DND-41 (cell line): ENCODE data around the gene AK5.

Source experiments
- ATAC-seq: fragments of 200-7000 bp; cut with Tn5 transposase; 3 replicates; pipeline ENCODE4 v1.9.1; 2021; ENCODE audit warnings: low read depth; ENCODE audit not compliant: insufficient read depth
- DNase-seq: peaks from one replicate; pipeline ENCODE4 v3.0.0-alpha.2; 2020
- H2AFZ ChIP-seq: 2 replicates; pipeline ENCODE4 v1.6.0; 2012; ENCODE audit warnings: low read depth, low read length
- H3K27ac ChIP-seq: 2 replicates; pipeline ENCODE4 v1.5.1; 2012; ENCODE audit warnings: low read length, inconsistent platforms
- H3K27me3 ChIP-seq: fragments of 200-600 bp; sonication (generic); 2 replicates; pipeline ENCODE4 v1.6.0; 2012; ENCODE audit warnings: low read length, mild to moderate bottlenecking, inconsistent platforms; ENCODE audit not compliant: insufficient read depth, poor library complexity
- H3K36me3 ChIP-seq: 2 replicates; pipeline ENCODE4 v1.5.1; 2012; ENCODE audit warnings: low read length, inconsistent platforms; ENCODE audit not compliant: insufficient read depth
- H3K4me1 ChIP-seq: 2 replicates; pipeline ENCODE4 v1.5.1; 2012; ENCODE audit warnings: mild to moderate bottlenecking, low read length; ENCODE audit not compliant: insufficient read depth
- H3K4me2 ChIP-seq: 2 replicates; pipeline ENCODE4 v1.6.0; 2012; ENCODE audit warnings: mild to moderate bottlenecking, moderate library complexity, low read length, inconsistent platforms; ENCODE audit not compliant: insufficient read depth
- H3K4me3 ChIP-seq, 2 experiments: fragments of 200-600 bp in 1 of 2; shearing (Covaris generic) in 1 of 2; 2 replicates each; pipeline ENCODE4 v1.5.1; 2012 to 2016; ENCODE audit warnings: inconsistent platforms in 2 of 2, low read length in 2 of 2, mild to moderate bottlenecking in 2 of 2, low read depth in 1 of 2, moderate library complexity in 1 of 2
- H3K79me2 ChIP-seq: 2 replicates; pipeline ENCODE4 v1.6.0; 2012; ENCODE audit warnings: low read length, inconsistent platforms; ENCODE audit not compliant: insufficient read depth
- H3K9ac ChIP-seq: 2 replicates; pipeline ENCODE4 v1.6.0; 2012; ENCODE audit warnings: low read depth, mild to moderate bottlenecking, inconsistent platforms, low read length, moderate library complexity
- H3K9me3 ChIP-seq: 2 replicates; pipeline ENCODE4 v1.5.1; 2012; ENCODE audit warnings: low read length, moderate library complexity, mild to moderate bottlenecking, inconsistent platforms; ENCODE audit not compliant: insufficient read depth, severe bottlenecking
- H4K20me1 ChIP-seq: 2 replicates; pipeline ENCODE4 v1.6.0; 2012; ENCODE audit warnings: low read length; ENCODE audit not compliant: insufficient read depth
- CTCF ChIP-seq: IDR thresholded peaks from 2 replicates; pipeline ENCODE4 v1.5.1; 2012; ENCODE audit warnings: borderline replicate concordance, low read length, moderate library complexity, mild to moderate bottlenecking; ENCODE audit not compliant: poor library complexity, severe bottlenecking; ENCODE audit errors: extremely low read depth
- EZH2 ChIP-seq: IDR thresholded peaks from 3 replicates; pipeline ENCODE4 v1.6.1; 2012; ENCODE audit warnings: borderline replicate concordance, low read depth, mild to moderate bottlenecking, moderate library complexity, low read length, inconsistent platforms; ENCODE audit not compliant: severe bottlenecking

Gene AK5

GRCh38 chr1:77267035-77267434 lies 14.8 kb upstream of the AK5 start:
- no peak overlapping the region for H3K4me2 ChIP-seq

GRCh38 chr1:77271852-77272580 lies 9.8 kb upstream of the AK5 start:
- no peak overlapping the region for H3K4me3 ChIP-seq
- TF ChIP-seq CTCF (no peak), EZH2 (no peak)
- no peak overlapping the region for H3K9ac ChIP-seq
- H3K27ac ChIP-seq: no peak overlapping the region
- no peaks in the 10 kb centered on the region for H3K9me3 ChIP-seq
- ATAC-seq: no peak
- no peaks in the 10 kb centered on the region for H3K36me3 ChIP-seq
- H3K27me3 ChIP-seq: no peaks in the 10 kb centered on the region
- no peaks in the 10 kb centered on the region for H3K79me2 ChIP-seq
- no peaks in the 10 kb centered on the region for H4K20me1 ChIP-seq
- no peak for DNase-seq
- no peak overlapping the region for H2AFZ ChIP-seq
- H3K4me1 ChIP-seq: no peaks in the 10 kb centered on the region
- no peak overlapping the region for H3K4me2 ChIP-seq

More at GRCh38 chr1:77267035-77267434, 14.8 kb upstream of the AK5 start:
- no peaks in the 10 kb centered on the region for H3K36me3 ChIP-seq
- H4K20me1 ChIP-seq: no peaks in the 10 kb centered on the region
- H3K4me3 ChIP-seq: no peak overlapping the region
- no peaks in the 10 kb centered on the region for H3K79me2 ChIP-seq
- no peak for ATAC-seq
- TF ChIP-seq EZH2 (no peak), CTCF (no peak)
- no peak for DNase-seq
- H3K27ac ChIP-seq: no peak overlapping the region
- no peaks in the 10 kb centered on the region for H3K27me3 ChIP-seq
- no peak overlapping the region for H3K9ac ChIP-seq
- no peaks in the 10 kb centered on the region for H3K4me1 ChIP-seq
- no peak overlapping the region for H2AFZ ChIP-seq
- no peaks in the 10 kb centered on the region for H3K9me3 ChIP-seq

DNA sequence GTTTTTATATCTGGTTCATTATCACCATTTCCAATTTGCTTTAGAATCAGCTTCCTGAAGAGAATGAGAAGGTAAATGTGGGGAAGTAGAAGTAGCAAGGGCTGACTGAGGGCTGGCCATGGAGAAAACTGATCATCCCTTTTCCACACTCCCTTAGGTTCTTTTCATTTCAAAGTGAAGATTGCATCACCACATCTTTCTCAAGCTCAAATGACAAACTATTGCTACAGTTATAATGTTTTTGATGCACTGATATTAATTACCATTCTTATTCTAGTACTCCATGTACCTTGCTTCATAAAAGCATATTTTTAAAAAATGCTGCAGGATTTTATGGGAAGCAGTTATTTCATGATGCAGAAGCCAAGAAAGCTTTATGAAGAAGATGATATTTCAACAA lies 7.9 kb upstream of the AK5 start:
- Histone ChIP-seq H3K9ac (no peak overlapping the region), H3K79me2 (no peaks in the 10 kb centered on the region), H3K4me2 (no peak overlapping the region), H3K27ac (no peak overlapping the region), H3K4me3 (no peak overlapping the region), H3K36me3 (no peaks in the 10 kb centered on the region), H3K9me3 (no peaks in the 10 kb centered on the region), H3K27me3 (no peaks in the 10 kb centered on the region), H2AFZ (no peak overlapping the region), H3K4me1 (no peaks in the 10 kb centered on the region), H4K20me1 (no peaks in the 10 kb centered on the region)
- DNase-seq: no peak
- no peak for ATAC-seq
- no peak for TF ChIP-seq EZH2
- TF ChIP-seq CTCF: no peak
